PC-3 (cell line): ENCODE data around the gene SIT1. TPM values are rescaled to one million over a fixed set of nuclear protein-coding genes. Genes with fewer than 3 reads are reported as not detected.

ENCODE experiments used
- ATAC-seq: fragments of 200-7000 bp; cut with Tn5 transposase; 2 replicates; pipeline ENCODE4 v1.9.1; 2020; ENCODE audit warnings: mild to moderate bottlenecking, moderate library complexity
- BruUV-seq: library from RNA; stranded (reverse); fragments of 400-500 nt; replicated peaks from 2 replicates; lab custom pipeline; 2021; lab: Mats Ljungman, UMichigan
- CTCF ChIA-PET: fragments of 300-600 bp; sonication (Branson Sonifier 250); formaldehyde crosslinking; loops from one replicate; lab custom pipeline; 2022; ENCODE audit warnings: antibody characterized with exemption; lab: Charles Lee
- POLR2A ChIA-PET: fragments of 300-600 bp; sonication (Branson Sonifier 250); formaldehyde crosslinking; loops from one replicate; lab custom pipeline; 2022; ENCODE audit warnings: antibody characterized with exemption; ENCODE audit not compliant: unreplicated experiment; lab: Charles Lee
- DNase-seq: peaks from one replicate; pipeline ENCODE4 v3.0.0-alpha.2; 2015
- H2AFZ ChIP-seq: fragments of 300-600 bp; sonication (generic); 2 replicates; pipeline ENCODE4 v1.6.0; 2016; ENCODE audit warnings: antibody characterized with exemption, low read length
- H3F3A ChIP-seq: fragments of 300-600 bp; sonication (generic); one replicate; pipeline ENCODE4 v1.6.0; 2017; ENCODE audit warnings: antibody characterized with exemption, low read length, control low read depth, mild to moderate bottlenecking; ENCODE audit not compliant: unreplicated experiment
- H3K27ac ChIP-seq: fragments of 300-600 bp; sonication (generic); 2 replicates; pipeline ENCODE4 v1.5.1; 2016; ENCODE audit warnings: mild to moderate bottlenecking, low read length
- H3K27me3 ChIP-seq: fragments of 300-600 bp; sonication (generic); 2 replicates; pipeline ENCODE4 v1.6.1; 2016; ENCODE audit warnings: low read length, mixed read lengths
- H3K36me3 ChIP-seq: fragments of 300-600 bp; sonication (generic); 2 replicates; pipeline ENCODE4 v1.6.1; 2016; ENCODE audit warnings: low read depth, mixed run types, low read length, mixed read lengths
- H3K4me1 ChIP-seq: fragments of 300-600 bp; sonication (generic); 2 replicates; pipeline ENCODE4 v1.5.1; 2016; ENCODE audit warnings: low read length; ENCODE audit not compliant: insufficient read depth
- H3K4me2 ChIP-seq: fragments of 300-600 bp; sonication (generic); 2 replicates; pipeline ENCODE4 v1.6.0; 2016; ENCODE audit warnings: low read length
- H3K4me3 ChIP-seq: fragments of 300-600 bp; sonication (generic); 2 replicates; pipeline ENCODE4 v1.5.1; 2016; ENCODE audit warnings: mild to moderate bottlenecking, low read length, mixed read lengths
- H3K79me2 ChIP-seq: fragments of 300-600 bp; sonication (generic); 2 replicates; pipeline ENCODE4 v1.6.1; 2017; ENCODE audit warnings: low read length, mixed read lengths
- H3K9ac ChIP-seq: fragments of 300-600 bp; sonication (generic); 2 replicates; pipeline ENCODE4 v1.6.0; 2016; ENCODE audit warnings: mild to moderate bottlenecking, low read length
- H3K9me2 ChIP-seq: fragments of 300-600 bp; sonication (generic); replicated peaks from 2 replicates; pipeline ENCODE4 v1.6.1; 2016; ENCODE audit warnings: mixed run types, low read length, mixed read lengths
- H3K9me3 ChIP-seq: fragments of 300-600 bp; sonication (generic); 2 replicates; pipeline ENCODE4 v1.6.1; 2016; ENCODE audit warnings: low read length, mixed read lengths
- H4K20me1 ChIP-seq: fragments of 300-600 bp; sonication (generic); 2 replicates; pipeline ENCODE4 v1.6.1; 2016; ENCODE audit warnings: low read length, mixed read lengths
- CTCF ChIP-seq: fragments of 300-600 bp; sonication (generic); conservative IDR thresholded peaks from 2 replicates; pipeline ENCODE4 v1.5.1; 2017; ENCODE audit warnings: antibody characterized with exemption, low read depth, mild to moderate bottlenecking, low read length
- EZH2 ChIP-seq: fragments of 300-600 bp; sonication (generic); IDR thresholded peaks from one replicate; pipeline ENCODE4 v1.6.1; 2017; ENCODE audit warnings: antibody characterized with exemption, mild to moderate bottlenecking, low read length; ENCODE audit not compliant: unreplicated experiment
- EZH2phosphoT487 ChIP-seq: fragments of 300-600 bp; sonication (generic); IDR thresholded peaks from 2 replicates; pipeline ENCODE4 v1.6.1; 2018; ENCODE audit warnings: mild to moderate bottlenecking, antibody characterized with exemption, low read length, borderline replicate concordance
- intact Hi-C: fragments of 100-400 bp; cut with micrococcal nuclease; formaldehyde crosslinking; loops from 2 replicates; pipeline ENCODE4 v1.9.0; 2023
- total RNA-seq: library from RNA; depleted of rRNA; stranded (reverse); fragments of >200 nt; gene quantifications from 2 replicates; pipeline ENCODE4 v1.2.3, GENCODE V29; 2014

SIT1 gene
- total RNA-seq, 1 experiment from 2014 or later: not detected

GRCh38 chr9:35605351-35606137 is 45.2 kb downstream of the SIT1 start:
- no peak overlapping the region for H3K27ac ChIP-seq
- peak; percentile 11 for ATAC-seq

GRCh38 chr9:35604578-35605350 is 46.0 kb downstream of the SIT1 start, which contains the start of gene TESK1:
TSS of gene TESK1 (plus strand) at chr9:35605262. CDS start at chr9:35605620, 358 bp downstream.
- POLR2A ChIA-PET: no interaction called here
- DNase-seq: peak; percentile 70
- peak within 1 kb of the TSS; percentile 64 for H3K9ac ChIP-seq
- no TSS peak for BruUV-seq
- no peaks in the 10 kb centered on the region for H3K9me2 ChIP-seq
- intact Hi-C loops: loop anchor here (1.0 kb wide), 2 partner anchors 42 to 128 kb away; partner anchors contain the start of genes CREB3 and TLN1
- H3K4me3 ChIP-seq: peak within 1 kb of the TSS; percentile 91
- peaks cover 16% of the 10 kb centered on the region for H3K4me1 ChIP-seq
- H4K20me1 ChIP-seq: no peaks in the 10 kb centered on the region
- CTCF ChIA-PET: interaction anchor here (0.5 kb wide), 1 partner anchor 30 kb away, joined by 4 read pairs; no protein-coding TSS in a partner anchor
- ATAC-seq: peak; percentile 44
- no peak for TF ChIP-seq EZH2phosphoT487
- TF ChIP-seq CTCF: no peak
- TF ChIP-seq EZH2: no peak
- peak within 1 kb of the TSS; percentile 98 for H3K4me2 ChIP-seq
- H2AFZ ChIP-seq: peak within 1 kb of the TSS; percentile 76
- peak within 1 kb of the TSS; percentile 5; the same call in 1 of the 2 replicates for H3K27ac ChIP-seq
- peaks cover 14% of the 10 kb centered on the region for H3K79me2 ChIP-seq
- H3K9me3 ChIP-seq: no peaks in the 10 kb centered on the region
- H3K27me3 ChIP-seq: no peaks in the 10 kb centered on the region
- H3K36me3 ChIP-seq: no peaks in the 10 kb centered on the region; the same call in 1 of the 2 replicates
- H3F3A ChIP-seq: peaks cover 3% of the 10 kb centered on the region

More at GRCh38 chr9:35605351-35606137, 45.2 kb downstream of the SIT1 start:
- Histone ChIP-seq H4K20me1 (no peaks in the 10 kb centered on the region), H3K79me2 (peaks cover 14% of the 10 kb centered on the region), H3K9me3 (no peaks in the 10 kb centered on the region), H3K36me3 (no peaks in the 10 kb centered on the region; the same call in 1 of the 2 replicates), H3K4me2 (peak overlapping the region; percentile 92), H3K4me3 (peak overlapping the region; percentile 91), H2AFZ (peak overlapping the region; percentile 73), H3K9me2 (no peaks in the 10 kb centered on the region), H3F3A (peaks cover 3% of the 10 kb centered on the region), H3K9ac (peak overlapping the region; percentile 64), H3K4me1 (peaks cover 16% of the 10 kb centered on the region), H3K27me3 (no peaks in the 10 kb centered on the region)
- DNase-seq: no peak
- intact Hi-C loops: no loop called here
- BruUV-seq: no TSS peak
- POLR2A ChIA-PET: no interaction called here
- CTCF ChIA-PET: no interaction called here
- no peak for TF ChIP-seq CTCF
- no peak for TF ChIP-seq EZH2phosphoT487
- no peak for TF ChIP-seq EZH2
